ENCODE data around the gene PRRC2B. TPM values are rescaled to one million over a fixed set of nuclear protein-coding genes. Genes with fewer than 3 reads are reported as not detected.
A peak's percentile ranks its signal among the peaks of the same experiment; 100 is the strongest.

PRRC2B gene
- total RNA-seq, 2 donors from 2014 or later = 94.7 to 197 TPM

GRCh38 chr9:131476777-131477345, 83.0 kb downstream of the PRRC2B start:
- no peak overlapping the region for H3K4me3 ChIP-seq
- peaks cover 16 to 62% of the 10 kb centered on the region in 2 donors for H3K36me3 ChIP-seq
- no peaks in the 10 kb centered on the region for H3K9me3 ChIP-seq
- H3K27ac ChIP-seq = no peak overlapping the region
- no peaks in the 10 kb centered on the region for H3K27me3 ChIP-seq (replicated peaks; ENCODE audit: insufficient read depth)
- H3K4me1 ChIP-seq (replicated peaks) = peaks cover 3% of the 10 kb centered on the region
- no peak for DNase-seq (ENCODE audit: low spot score)
- intact Hi-C loops (cut with DNase I) = loop anchor here (5.0 to 10.0 kb wide), 2 partner anchors 80 to 122 kb away; no protein-coding TSS in a partner anchor
- no peak for TF ChIP-seq POLR2A (IDR thresholded peaks at IDR 0.05)
- no peak for TF ChIP-seq CTCF (IDR thresholded peaks at IDR 0.05)
- no peak for TF ChIP-seq POLR2AphosphoS5 (IDR thresholded peaks at IDR 0.05)
- 72% methylated on average over 16 of the region's 18 CpGs for WGBS

- intact Hi-C loops (cut with DNase I) = loop anchor here (5.0 to 10.0 kb wide), 2 partner anchors 80 to 123 kb away; no protein-coding TSS in a partner anchor
- WGBS = 80% methylated on average over 11 of the region's 11 CpGs
- Histone ChIP-seq H3K27ac (no peak overlapping the region), H3K4me3 (no peak overlapping the region), H3K9me3 (no peaks in the 10 kb centered on the region), H3K4me1 (replicated peaks) (peaks cover 8% of the 10 kb centered on the region), H3K36me3 (peaks cover 16 to 62% of the 10 kb centered on the region in 2 donors), H3K27me3 (replicated peaks; ENCODE audit: insufficient read depth) (no peaks in the 10 kb centered on the region)
- TF ChIP-seq POLR2AphosphoS5 (IDR thresholded peaks at IDR 0.05) (no peak), POLR2A (IDR thresholded peaks at IDR 0.05) (no peak), CTCF (IDR thresholded peaks at IDR 0.05) (no peak)
- DNase-seq (ENCODE audit: low spot score) = no peak
Observed at GRCh38 chr9:131477367-131477766, 83.5 kb downstream of the PRRC2B start.

- Histone ChIP-seq H3K36me3 (peaks cover 16 to 60% of the 10 kb centered on the region in 2 donors), H3K27me3 (replicated peaks; ENCODE audit: insufficient read depth) (no peaks in the 10 kb centered on the region), H3K9me3 (no peaks in the 10 kb centered on the region), H3K4me3 (no peak overlapping the region), H3K27ac (no peak overlapping the region), H3K4me1 (replicated peaks) (peaks cover 14% of the 10 kb centered on the region)
- TF ChIP-seq CTCF (IDR thresholded peaks at IDR 0.05) (no peak), POLR2A (IDR thresholded peaks at IDR 0.05) (no peak), POLR2AphosphoS5 (IDR thresholded peaks at IDR 0.05) (no peak)
- WGBS = 83% methylated on average over 19 of the region's 19 CpGs
- intact Hi-C loops (cut with DNase I) = loop anchor here (5.0 to 10.0 kb wide), 2 partner anchors 81 to 123 kb away; no protein-coding TSS in a partner anchor
- DNase-seq (ENCODE audit: low spot score) = no peak
Observed at GRCh38 chr9:131477816-131478419, 84.0 kb downstream of the PRRC2B start.

- H3K27ac ChIP-seq = no peak overlapping the region
- DNase-seq (ENCODE audit: low spot score) = no peak
Observed at GRCh38 chr9:131478421-131478868, 84.6 kb downstream of the PRRC2B start.

More at GRCh38 chr9:131478421-131478868, 84.6 kb downstream of the PRRC2B start:
- H3K4me1 ChIP-seq (replicated peaks) = peaks cover 17% of the 10 kb centered on the region
- no peak overlapping the region for H3K4me3 ChIP-seq
- no peaks in the 10 kb centered on the region for H3K27me3 ChIP-seq (replicated peaks; ENCODE audit: insufficient read depth)
- peaks cover 15 to 55% of the 10 kb centered on the region in 2 donors for H3K36me3 ChIP-seq
- 42% methylated on average over 12 of the region's 12 CpGs for WGBS
- no peak for TF ChIP-seq POLR2AphosphoS5 (IDR thresholded peaks at IDR 0.05)
- TF ChIP-seq POLR2A (IDR thresholded peaks at IDR 0.05) = no peak
- TF ChIP-seq CTCF (IDR thresholded peaks at IDR 0.05) = peak; percentile 39 to 63 (median 46)
- intact Hi-C loops (cut with DNase I) = loop anchor here (5.0 to 10.0 kb wide), 2 partner anchors 81 to 124 kb away; no protein-coding TSS in a partner anchor
- no peaks in the 10 kb centered on the region for H3K9me3 ChIP-seq

All from prostate gland (tissue), 2 donors.